HG02763 (cell line): ENCODE results near the gene HUNK.

ENCODE experiments used
- ATAC-seq: cut with Tn5 transposase; IDR thresholded peaks from one replicate; pipeline ENCODE4 v1.9.1; 2021; ENCODE audit warnings: mild to moderate bottlenecking, moderate library complexity; ENCODE audit not compliant: unreplicated experiment

The HUNK gene

DNA sequence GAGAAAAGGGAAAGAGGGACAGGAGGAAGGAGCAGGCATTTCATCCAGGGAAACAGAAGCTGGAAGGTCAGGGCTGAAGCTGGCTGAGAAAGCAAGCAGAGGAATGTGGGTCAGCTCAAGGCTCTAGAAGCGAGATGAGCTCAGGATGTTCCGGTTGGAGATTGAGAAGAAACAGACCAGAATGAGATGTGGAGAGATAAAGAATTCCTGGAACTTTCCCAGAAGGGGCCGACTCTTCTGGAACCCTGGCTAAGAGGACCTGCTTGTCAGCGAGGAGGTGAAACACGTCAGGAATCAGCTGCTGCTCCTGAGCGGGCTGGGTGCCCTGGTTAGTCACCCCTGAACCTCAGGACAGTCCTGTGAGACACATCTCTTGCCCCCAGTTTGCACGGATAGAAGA, 75.9 kb downstream of the HUNK start:
- ATAC-seq: no peak

DNA sequence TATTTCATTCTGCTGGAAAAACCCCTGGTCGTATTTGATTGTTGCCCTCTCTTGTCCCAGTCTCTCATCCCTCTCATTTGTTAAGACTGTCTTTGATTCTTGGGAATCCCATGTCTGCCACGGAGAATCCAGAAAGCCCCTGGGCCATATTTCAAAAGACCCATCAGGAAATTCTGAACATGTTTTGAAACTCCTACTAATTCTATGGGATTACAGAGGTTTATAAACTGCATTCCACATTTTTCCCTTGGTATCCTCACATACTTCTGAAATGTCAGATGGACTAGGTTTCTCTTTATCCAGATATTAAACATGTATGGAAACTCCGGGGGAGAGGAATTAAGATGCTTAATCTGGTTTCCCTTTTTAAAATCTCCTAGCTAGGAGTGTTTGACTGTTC, 80.0 kb downstream of the HUNK start:
- ATAC-seq: no peak

DNA sequence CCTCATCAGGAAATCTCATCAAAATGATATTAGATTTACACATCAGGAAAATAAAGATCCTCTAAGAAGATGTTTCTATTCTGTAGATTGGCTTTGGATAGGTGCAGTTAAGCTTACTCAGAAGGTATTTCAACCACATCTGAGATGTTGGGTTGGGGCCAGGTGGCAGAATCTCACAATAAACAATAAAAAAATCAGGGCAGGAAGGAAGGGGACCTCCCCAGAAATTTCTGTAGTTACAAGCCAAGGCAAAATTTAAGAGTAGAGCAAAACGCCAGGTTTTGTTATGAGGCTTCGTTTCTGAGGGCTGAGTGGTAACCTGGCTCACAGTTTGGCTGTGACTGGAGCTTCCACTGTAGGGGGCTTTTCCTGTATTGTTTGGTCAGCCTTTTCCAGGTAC, 84.8 kb downstream of the HUNK start:
- ATAC-seq: no peak

DNA sequence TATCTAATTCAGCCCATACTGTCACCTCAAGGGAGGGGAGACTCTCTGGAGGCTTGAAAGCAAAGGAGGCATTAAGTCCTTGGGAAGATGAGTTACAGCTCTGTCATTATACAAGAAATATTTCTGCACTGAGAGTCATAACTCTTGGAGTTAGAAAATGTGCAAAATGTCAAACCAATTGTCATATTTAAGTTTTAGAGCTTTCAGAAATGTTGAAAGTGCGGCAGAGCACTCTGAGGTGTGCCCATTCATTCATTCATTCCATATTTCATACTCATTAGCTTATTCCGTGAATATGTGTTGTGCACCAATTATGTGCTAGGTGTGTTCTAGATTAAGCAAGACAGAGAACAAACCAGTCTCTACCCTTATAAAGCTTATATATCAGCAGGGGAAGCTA, 87.1 kb downstream of the HUNK start:
- no peak for ATAC-seq

DNA sequence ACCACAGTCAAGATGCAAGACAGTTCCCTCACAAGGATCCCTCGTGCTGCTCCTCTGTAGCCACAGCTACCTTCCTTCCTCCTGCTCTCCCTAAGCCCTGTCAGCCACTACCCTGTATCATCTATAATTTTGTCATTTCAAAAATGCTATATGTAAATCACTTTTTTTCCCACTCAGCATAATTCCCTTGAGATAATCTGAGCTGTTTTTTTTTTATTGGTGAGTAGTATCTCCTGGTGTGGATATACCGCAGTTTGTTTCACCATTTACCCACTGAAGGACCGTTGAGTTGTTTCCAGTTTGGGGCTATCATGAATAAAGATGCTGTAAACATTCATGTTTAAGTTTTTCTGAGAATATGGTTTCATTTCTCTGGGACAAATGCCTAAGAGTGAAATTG, 88.2 kb downstream of the HUNK start:
- no peak for ATAC-seq

DNA sequence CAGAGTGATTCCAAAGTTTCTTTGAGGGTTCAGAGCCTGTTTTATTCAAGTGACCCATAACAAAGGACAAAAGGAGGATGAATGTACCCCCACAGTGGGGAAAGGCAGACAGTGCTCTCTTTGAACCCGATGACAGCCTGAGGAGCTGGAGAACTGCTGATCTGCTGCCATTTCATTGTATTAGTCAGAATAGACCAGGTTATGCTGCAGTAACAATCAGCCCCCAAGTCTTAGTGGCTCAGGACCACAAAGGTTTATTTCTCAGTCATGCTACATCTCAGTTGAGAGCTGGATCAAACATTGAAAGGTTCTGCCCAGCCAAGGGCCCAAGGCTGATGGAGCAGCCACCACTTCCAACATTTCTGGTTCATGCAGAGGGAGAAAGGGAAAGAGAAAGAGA, 88.9 kb downstream of the HUNK start:
- ATAC-seq: no peak

DNA sequence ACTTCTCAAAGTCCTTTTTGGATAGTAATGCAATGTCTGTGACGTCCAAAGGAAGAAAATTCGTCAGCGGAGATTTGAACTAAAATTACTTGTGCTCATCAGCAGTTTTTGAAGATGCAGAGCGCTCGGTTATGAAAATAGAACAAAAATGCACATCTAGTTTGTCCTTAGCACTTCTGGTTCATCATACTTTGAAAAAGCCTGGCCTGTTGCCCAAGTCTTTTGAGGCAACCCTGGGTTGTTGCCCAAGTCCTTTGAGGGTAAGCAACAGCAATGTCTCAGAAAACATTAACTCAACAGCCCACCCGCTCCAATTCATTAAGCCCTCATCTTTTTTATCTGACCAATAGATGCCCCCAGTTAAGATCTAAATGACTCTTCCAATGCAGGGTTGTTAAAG, 91.9 kb downstream of the HUNK start:
- no peak for ATAC-seq

DNA sequence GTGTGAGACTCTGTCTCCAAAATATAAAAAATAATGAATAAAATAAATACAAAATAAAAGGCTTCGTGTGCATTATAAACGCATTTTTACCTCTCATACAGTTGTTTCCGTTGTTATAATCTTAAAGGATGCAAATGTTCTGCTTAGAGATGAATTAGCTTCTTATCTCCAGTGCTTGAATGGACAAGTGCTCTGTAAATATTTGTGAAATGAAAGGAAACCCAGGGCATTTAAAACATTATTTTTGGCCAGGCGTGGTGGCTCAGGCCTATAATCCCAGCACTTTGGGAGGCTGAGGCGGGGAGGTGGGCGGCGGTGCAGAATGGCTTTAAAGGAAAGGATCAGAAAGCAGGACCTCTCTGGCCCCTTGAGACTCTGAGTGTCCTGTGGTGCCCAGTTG, 94.5 kb downstream of the HUNK start:
- no peak for ATAC-seq

DNA sequence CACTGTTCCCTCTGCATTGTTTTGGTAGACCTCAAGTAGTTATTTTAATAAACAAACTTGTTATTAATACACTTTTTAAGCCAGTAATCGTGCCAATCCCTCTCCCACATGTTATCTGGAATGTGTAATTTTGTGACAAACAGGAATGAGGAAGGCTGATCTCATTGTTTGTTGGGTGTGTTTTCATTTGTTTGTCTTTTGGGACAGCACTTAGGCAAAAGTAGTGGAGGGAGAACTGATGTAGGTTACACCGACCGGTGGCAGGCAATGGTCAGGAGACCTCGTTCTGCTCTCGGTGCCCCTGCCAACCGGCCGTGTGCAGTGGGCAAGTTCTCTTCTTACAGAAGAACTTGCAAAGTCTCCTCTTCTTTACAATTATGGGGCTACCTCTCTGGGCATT, 99.8 kb downstream of the HUNK start:
- ATAC-seq: no peak

DNA sequence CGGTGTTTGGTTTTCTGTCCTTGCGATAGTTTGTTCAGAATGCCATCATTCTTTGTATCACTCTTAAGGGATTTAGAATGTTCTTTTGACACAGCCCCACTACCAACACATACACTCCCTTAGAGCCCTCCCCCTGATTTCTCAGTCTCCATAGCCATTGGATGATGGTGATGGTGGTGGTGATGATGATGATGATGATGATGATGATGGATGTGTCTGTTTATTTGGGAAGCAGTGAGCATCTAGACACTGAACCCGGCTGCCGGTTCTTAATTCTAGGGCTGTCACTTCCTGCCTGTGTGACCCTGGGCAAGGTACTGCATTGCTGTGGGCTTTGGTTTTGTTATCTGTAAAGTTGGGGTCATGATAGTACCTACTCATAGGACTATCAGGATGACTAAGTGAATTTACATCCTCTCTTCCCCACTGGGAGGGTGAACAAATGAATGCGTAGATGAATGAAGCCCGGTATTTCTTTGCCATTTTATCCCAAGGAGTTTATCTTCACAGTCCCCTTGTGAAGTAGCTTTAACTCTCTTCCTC, 100.7 kb downstream of the HUNK start:
- no peak for ATAC-seq

DNA sequence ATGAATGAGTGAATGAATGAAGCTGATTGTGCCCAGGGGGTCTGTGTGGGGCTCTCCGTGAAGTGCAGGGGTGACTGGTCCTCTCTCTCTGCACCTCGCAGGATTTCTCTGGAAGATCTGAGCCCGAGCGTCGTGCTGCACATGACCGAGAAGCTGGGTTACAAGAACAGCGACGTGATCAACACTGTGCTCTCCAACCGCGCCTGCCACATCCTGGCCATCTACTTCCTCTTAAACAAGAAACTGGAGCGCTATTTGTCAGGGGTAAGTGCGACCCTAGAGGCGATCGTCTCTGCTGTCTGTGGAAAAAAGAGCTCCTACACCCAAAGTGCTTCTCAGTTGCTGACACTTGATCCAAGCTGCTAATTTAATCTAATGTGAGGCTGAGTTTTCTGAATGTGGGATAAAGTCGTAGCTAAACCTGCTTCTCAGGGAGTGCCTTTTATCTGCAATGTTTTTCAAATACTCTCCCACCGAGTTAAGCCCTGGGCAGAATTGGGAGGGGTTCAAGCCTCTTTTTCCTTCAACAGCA, 101.7 kb downstream of the HUNK start:
- ATAC-seq: no peak

DNA sequence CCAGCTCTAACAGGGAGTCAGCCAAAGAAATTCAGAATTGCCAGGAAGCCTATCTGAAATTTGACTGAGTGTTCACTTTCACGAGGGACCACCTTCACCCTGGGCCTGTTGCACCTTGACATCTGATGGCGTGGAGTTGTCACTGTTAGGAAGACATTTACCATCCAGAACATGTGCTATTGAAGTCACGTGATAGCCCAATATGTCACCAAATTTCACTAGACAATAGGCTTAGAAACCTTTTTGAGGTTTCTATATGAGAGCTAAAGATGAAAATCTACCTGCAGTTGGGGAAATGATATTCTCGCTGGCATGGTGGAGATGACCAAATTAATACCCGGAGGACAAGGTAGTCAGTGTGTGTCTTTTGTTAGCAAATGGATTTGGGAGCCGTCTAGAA, 102.7 kb downstream of the HUNK start:
- ATAC-seq: no peak

DNA sequence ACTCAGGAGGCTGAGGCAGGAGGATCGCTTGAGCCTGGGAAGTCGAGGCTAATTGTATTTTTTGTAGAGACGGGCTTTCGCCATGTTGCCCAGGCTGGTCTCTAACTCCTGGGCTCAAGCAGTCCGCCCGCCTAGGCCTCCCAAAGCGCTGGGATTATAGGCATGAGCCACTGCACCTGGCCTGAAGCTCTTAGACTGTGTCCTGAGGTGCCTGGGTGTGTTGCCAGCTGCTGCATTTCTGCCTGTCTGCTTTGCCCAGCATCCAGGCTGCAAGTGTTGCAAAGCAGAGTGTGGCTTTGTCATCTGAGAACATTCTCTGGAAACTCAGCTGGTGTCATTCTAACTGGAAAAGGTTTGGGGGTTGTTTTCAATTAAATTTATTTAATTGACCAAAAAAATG, 105.0 kb downstream of the HUNK start:
- ATAC-seq: no peak

DNA sequence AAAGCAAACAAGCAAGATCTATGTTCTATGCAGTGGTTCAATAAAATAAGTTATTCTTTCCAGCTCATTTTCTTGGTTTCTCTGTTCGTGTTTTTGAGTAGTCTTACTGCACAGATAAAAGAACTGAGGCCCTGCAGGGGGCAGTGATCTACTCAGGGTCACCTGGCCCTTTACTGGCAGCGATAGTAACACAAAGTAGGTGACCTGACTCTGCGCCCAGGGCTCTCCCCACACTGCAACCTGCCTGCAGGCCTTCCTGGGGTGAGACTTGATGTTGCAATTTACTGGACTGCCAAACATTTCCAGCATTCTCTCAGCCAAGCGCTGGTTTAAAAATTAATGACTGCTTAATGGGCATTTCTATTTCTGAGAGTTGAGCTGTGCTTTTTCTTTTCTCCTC, 110.3 kb downstream of the HUNK start:
- ATAC-seq: no peak

DNA sequence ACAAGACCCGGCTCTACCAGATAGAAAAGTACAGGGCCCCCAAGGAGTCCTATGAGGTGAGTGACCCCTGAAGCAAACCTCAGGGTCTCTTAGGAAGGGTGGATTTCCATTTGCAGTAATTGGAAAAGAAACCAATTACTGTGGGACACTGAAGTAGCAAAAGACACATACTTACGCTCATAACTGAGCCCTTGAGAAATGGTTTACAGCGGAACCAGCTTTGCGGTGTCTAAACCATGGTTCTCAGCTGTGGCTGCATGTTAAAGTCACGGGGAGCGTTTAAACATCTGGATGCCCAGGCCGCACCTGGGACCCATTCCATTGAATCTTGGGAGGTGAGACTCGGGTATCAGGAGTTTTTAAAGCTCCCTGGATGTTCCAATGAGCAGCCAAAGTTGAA, 110.7 kb downstream of the HUNK start:
- no peak for ATAC-seq

DNA sequence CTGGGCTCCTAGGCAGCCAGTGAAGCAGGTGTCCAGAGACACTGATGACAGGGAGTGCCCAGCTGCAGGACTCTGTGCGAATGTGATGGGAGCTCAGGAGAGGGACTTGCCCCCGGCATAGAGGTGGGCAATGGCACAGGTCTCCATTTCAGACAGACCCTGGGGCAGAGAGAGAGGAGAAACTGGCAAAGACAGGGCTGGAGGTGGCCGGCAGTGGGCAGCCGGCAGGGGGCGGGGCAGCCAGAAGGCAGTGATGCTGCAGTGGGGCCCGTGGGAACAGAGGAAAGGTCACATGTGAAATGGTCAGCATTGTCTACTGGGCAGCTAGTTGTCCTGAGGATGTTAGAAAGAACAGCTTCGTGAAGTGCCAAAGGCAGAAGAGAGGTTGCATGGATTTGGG, 112.6 kb downstream of the HUNK start:
- ATAC-seq: no peak

DNA sequence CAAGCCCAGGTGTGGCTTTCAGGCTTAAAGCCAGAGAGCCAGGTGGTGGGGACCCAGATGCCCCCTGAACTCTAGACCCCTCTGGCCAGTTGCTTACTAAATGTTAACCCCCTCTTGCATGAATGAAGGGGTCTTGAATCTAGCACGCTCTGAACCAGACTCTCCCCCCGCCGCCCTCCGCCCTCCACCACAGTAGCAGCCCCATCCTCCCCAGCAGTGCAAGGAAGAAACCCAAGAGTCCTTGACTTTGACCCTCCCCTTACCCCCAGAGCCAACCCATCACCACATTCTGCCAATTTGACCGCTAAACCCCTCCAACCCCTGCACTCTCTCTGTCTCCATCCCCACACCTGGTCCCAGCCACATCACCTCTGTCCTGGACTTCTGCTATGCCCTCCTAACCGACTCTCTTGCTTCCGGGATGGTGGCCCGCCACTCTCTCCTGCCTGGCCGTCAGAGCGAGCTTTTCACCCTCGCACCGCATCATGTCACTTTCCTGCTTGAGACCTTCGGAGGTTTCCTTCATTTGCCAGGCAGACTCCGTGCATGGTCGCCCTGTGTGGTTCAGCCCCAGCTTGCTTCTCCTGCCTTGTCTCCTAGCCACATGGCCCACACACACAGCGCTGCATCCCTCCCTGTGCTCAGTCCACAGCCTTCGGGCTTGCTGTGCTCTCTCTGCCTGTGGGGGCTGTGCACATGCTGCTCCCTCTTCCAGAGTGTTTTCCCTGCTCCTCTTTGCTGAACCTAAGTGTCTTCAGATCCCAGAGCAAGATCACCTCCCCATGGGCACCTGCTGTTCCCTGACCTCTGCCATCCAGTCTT, 113.4 kb downstream of the HUNK start:
- ATAC-seq: no peak

DNA sequence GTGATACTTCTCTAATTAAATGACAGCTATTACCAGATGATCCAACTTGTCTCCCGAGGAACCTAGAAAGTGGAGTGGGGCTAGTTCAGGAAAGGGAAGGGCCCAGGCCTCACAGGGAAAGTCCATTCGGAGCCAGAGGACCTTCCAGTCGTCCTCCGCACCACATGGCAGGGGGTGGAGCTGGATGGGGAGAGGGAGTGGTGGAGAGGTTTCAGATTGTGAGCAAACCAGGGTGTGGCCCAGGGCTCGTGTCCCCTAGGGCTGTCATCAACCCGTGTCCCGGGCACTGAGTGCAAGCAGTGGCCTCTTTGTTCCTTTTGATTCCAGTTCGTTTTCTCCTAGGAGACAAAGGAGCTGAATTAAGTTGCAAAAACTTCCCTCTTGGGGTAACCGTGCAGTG, 114.9 kb downstream of the HUNK start:
- ATAC-seq: no peak

DNA sequence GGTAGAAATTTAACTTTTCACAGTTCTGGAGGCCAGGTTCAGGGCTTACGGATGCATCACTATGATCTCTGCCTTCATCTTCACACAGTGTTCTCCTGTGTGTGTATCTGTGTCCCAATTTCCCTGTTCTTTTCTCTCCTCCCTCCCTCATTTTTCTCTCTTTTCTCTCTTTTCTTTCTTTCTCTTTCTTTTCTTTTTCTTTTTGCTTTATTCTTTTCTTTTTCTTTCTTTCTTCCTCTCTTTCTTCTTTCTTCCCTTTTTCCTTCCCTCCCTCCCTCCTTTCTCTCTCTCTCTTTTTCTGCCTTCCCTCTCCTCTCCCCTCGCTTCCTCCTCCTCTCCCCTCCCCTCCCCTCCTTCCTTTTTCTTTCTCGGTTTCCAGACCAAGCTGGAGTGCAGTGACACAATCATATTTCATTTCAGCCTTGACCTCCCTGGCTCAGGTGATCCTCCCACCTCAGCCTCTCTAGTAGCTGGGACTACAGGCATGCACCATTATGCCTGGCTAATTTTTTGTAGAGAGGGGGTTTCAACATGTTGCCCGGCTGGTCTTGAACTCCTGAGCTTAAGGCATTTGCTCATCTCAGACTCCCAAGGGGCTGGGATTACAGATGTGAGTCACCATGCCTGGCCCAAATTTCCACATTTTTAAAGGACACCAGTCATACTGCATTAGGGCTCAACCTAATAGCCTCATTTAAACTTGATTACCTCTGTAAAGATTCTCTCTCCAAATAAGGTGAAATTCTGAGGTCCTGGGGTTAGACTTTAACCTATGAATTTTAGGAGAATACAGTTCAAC, 115.9 kb downstream of the HUNK start:
- no peak for ATAC-seq

DNA sequence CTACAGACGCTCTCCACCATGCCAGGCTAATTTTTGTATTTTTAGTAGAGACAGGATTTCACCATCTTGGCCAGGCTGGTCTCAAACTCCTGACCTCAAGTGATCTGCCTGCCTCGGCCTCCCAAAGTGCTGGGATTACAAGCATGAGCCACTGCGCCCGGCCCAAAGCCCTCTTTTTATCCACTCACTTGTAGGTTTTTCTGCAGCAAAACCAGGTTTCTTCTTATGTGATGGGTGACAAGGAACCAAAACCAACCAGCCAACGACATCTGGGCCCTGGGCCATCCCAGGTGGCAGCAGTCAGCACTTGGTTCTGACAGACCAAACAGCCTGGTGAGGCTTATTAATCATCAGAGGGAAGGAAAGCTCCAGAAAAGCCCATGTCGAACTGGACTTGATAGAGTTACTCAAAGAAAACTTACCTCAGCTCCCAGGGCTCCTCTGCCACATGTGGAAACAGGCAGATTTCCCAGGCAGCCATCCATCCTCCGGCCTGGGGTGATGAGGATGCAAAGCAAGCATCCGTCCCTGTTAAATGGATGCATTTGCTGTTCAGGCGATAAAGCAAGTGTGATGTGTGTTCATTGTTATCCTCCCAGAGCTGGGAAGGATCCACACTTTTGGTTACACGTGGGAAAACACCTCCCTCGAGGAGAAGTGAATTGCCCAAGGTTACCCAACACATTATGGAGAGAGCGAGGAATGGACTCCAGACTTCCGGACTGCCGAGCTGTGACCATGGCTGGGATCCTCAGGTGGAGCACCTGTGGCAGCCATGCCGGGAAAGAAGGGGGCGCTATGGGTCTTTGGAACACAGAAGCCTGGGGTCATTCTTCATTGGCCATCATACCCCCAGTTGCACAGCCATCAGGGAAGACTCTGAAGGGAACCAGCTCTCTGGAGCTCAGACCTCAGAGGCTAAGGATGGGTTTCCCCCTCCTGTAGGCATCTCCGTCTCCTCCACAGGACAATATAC, 118.8 kb downstream of the HUNK start:
- ATAC-seq: no peak

DNA sequence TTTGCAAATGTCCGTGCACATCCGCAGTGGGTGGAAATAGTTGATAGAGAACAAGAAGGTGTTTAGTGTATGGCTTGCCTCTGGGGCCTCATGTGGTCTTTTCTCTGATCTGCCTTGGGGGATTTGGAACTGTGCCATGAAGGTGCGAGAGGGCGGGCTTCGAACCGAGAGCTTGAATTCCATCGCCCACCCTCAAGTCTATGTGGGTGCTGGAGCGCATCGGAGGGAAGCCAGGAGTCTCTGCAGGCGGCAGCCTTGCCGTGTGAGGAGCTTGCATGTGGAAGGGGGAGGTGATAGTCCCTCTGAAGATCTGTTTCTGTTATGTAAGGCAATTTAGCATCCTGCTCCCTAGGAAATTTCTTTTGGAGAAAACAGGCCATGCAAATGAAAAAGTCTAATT, 119.6 kb downstream of the HUNK start:
- no peak for ATAC-seq
